Measurements from ENCODE around the gene HK1.
A peak's percentile ranks its signal among the peaks of the same experiment; 100 is the strongest.
"Not testable (repeated sequence)": the region's sequence is repeated elsewhere in the genome, so short reads cannot be mapped to it uniquely, and the experiment has no call there.

Gene HK1

GRCh38 chr10:69278446-69278963 is at the start of gene HK1:
Gene HK1 (plus strand): TSS chr10:69278496.
- no peak for DNase-seq (ENCODE audit: low spot score)

GRCh38 chr10:69229616-69229916 is 48.7 kb upstream of the HK1 start:
- no peak for DNase-seq (ENCODE audit: low spot score)

GRCh38 chr10:69230128-69230527 is 48.2 kb upstream of the HK1 start:
- no peak for DNase-seq (ENCODE audit: low spot score)

- no peak for DNase-seq (ENCODE audit: low spot score)
These were observed 46.0 kb upstream of the HK1 start for GRCh38 chr10:69232252-69232651.

- DNase-seq (ENCODE audit: low spot score), result no peak
These were observed 45.4 kb upstream of the HK1 start for GRCh38 chr10:69232736-69233480.

GRCh38 chr10:69234447-69234846 is 43.8 kb upstream of the HK1 start:
- DNase-seq (ENCODE audit: low spot score), result no peak

- peak; percentile 87 for DNase-seq (ENCODE audit: low spot score)
These were observed 40.7 kb upstream of the HK1 start for GRCh38 chr10:69237528-69238159.

- DNase-seq (ENCODE audit: low spot score), result no peak
These were observed 39.2 kb upstream of the HK1 start for GRCh38 chr10:69239136-69239535.

GRCh38 chr10:69239816-69240434 is 38.4 kb upstream of the HK1 start:
- DNase-seq (ENCODE audit: low spot score), result no peak

- DNase-seq (ENCODE audit: low spot score), result no peak
These were observed 37.8 kb upstream of the HK1 start for GRCh38 chr10:69240455-69240854.

GRCh38 chr10:69241575-69241974 is 36.7 kb upstream of the HK1 start:
- no peak for DNase-seq (ENCODE audit: low spot score)

- DNase-seq (ENCODE audit: low spot score), result no peak
These were observed 36.0 kb upstream of the HK1 start for GRCh38 chr10:69242040-69242851.

GRCh38 chr10:69242852-69243212 is 35.5 kb upstream of the HK1 start:
- DNase-seq (ENCODE audit: low spot score), result no peak

- no peak for DNase-seq (ENCODE audit: low spot score)
These were observed 34.5 kb upstream of the HK1 start for GRCh38 chr10:69243817-69244216.

- DNase-seq (ENCODE audit: low spot score), result no peak
These were observed 32.3 kb upstream of the HK1 start for GRCh38 chr10:69246036-69246435.

GRCh38 chr10:69246581-69247312 is 31.5 kb upstream of the HK1 start:
- DNase-seq (ENCODE audit: low spot score), result no peak

GRCh38 chr10:69247313-69247710 is 31.0 kb upstream of the HK1 start:
- no peak for DNase-seq (ENCODE audit: low spot score)

- DNase-seq (ENCODE audit: low spot score), result no peak
These were observed 30.1 kb upstream of the HK1 start for GRCh38 chr10:69248117-69248730.

GRCh38 chr10:69250041-69250440 is 28.3 kb upstream of the HK1 start:
- no peak for DNase-seq (ENCODE audit: low spot score)

- DNase-seq (ENCODE audit: low spot score), result not testable (repeated sequence)
These were observed 26.9 kb upstream of the HK1 start for GRCh38 chr10:69251417-69251816.

- DNase-seq (ENCODE audit: low spot score), result no peak
These were observed 25.1 kb upstream of the HK1 start for GRCh38 chr10:69253171-69253570.

Data from activated CD4-positive, alpha-beta T cell treated with anti-CD3 and anti-CD28 coated beads, Interleukin-2, Interleukin-4, amounts not matched to agents 100 ng/mL and 50 ng/mL, durations not matched to agents 16 hours and 8 hours (primary cell).